Activated CD8-positive, alpha-beta memory T cell treated with anti-CD3 and anti-CD28 coated beads, Interleukin-2, amount 50 U/mL, for 24 hours (primary cell): Measurements from ENCODE around the gene DYNLT2B.
"Not testable (repeated sequence)": the region's sequence is repeated elsewhere in the genome, so short reads cannot be mapped to it uniquely, and the experiment has no call there.

Source experiments
- DNase-seq: peaks from one replicate; pipeline ENCODE4 v3.0.0-alpha.2; 2020; ENCODE audit errors: extremely low read depth

DYNLT2B gene

DNA sequence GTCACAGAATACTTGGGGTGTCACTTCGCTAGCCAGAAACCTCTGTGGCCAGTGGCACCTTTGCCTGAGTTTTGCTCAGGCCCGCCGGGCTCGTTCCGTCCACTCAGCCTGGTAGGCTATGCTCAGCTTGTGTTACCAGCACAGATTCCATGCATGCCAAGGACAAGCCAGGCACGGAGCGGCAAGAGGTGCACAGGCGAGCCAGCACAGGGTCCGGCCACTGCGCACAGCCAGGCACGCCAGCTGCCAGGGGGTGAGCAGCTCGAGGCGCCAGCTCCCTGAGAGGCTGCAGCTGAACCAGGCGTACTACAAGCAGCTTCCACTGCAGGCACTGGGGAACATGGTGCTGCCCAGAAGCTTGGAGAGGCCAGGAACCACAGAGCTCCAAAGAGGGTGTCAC, 45.2 kb downstream of the DYNLT2B start:
- no peak for DNase-seq

DNA sequence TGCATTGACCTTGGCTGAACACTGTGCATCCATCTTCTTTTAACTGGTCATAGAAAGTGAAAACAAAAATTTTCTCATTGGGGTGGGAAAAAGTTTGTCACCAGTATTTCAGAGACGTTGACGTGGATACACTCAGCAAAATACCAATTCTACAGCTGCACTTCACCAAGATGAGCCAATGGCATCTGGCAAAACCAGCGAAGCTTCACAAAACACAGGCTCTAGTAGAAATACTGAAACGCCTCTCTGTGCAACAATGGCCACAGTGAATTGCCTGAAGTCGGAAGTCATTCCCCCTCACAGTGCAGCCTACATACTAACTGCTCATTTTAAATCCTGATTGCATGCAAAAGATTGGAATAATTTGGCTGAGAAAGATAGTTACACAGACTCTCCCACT, 47.5 kb downstream of the DYNLT2B start:
- no peak for DNase-seq

GRCh38 chr3:196268284-196269163, 49.5 kb downstream of the DYNLT2B start:
- no peak for DNase-seq

- DNase-seq: no peak
Measured at GRCh38 chr3:196263819-196264218, 54.2 kb downstream of the DYNLT2B start.

DNA sequence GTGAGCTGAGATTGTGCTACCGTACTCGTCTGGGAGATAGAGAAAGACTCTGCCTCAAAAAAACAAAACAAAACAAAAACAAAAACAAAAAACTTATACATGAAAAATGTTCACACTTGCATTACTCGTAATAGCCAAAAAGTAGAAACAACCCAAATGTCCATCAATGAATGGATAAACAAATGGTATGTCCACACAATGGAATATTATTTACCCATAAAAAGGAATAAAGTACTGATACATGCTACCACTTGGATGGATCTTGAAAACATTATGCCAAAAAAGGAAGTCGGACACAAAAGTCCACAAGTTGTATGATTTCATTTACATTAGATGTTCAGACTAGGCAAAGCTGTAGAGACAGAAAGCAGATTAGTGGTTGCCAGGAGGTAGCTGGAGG, 57.3 kb downstream of the DYNLT2B start:
- DNase-seq: no peak

DNA sequence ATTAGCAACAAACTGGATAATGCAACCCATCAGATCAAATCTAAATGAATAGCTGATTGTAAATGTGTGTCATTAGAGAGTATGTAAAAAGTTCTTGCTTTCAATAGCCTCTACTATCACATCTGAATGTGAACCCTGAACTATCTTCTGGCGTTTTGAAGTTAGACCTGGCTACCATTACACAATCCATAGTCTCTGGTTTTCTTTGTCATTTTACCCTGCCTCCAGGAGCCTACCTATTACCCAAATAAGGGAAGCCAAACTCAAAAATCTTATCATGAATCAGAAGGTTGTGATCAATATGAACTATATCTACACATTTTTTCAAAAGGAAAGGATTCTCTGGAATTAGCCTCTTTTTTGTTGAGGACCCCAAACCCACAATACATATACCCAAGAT, 62.3 kb downstream of the DYNLT2B start:
- no peak for DNase-seq

- no peak for DNase-seq
Measured at GRCh38 chr3:196254376-196255283, 63.4 kb downstream of the DYNLT2B start.

- DNase-seq: no peak
Measured at GRCh38 chr3:196251918-196252317, 66.1 kb downstream of the DYNLT2B start.

GRCh38 chr3:196246612-196247308, 71.3 kb downstream of the DYNLT2B start:
- DNase-seq: no peak

GRCh38 chr3:196244166-196244565, 73.9 kb downstream of the DYNLT2B start:
- not testable (repeated sequence) for DNase-seq

DNA sequence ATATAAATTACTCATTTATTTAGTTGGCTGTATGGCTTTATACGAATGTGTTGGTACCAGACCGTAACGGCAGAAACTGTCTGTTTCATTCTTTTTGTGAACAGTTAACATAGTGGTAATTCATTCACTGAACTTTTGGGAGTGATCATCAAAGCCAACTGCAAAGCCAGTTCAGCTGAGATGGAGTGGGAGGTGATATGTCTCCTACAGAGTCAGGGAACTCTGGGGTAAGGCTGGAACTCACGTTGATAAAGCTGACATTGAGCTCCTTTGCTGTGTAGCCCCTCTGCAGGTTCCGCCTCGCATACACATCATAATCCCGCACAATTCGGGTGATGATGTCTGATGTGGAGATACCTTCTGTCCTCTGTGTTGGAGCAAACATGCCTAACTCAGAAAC, 76.3 kb downstream of the DYNLT2B start:
- DNase-seq: no peak
